Neural progenitor cell (in vitro differentiated cells): ENCODE results near the gene SLAMF9. TPM values are rescaled to one million over a fixed set of nuclear protein-coding genes. Genes with fewer than 3 reads are reported as not detected.

Source experiments
- DNase-seq: peaks from one replicate; pipeline ENCODE4 v3.0.0-alpha.2; 2016; ENCODE audit warnings: low spot score
- H2AFZ ChIP-seq: fragments of 200-600 bp; sonication (generic); replicated peaks from 2 replicates; pipeline ENCODE4 v1.6.1; 2016; ENCODE audit warnings: antibody characterized with exemption
- H3F3A ChIP-seq: fragments of 200-600 bp; sonication (generic); 2 replicates; pipeline ENCODE4 v1.6.1; 2016; ENCODE audit warnings: antibody characterized with exemption, low read depth
- H3K27ac ChIP-seq: fragments of 200-600 bp; sonication (generic); 2 replicates; pipeline ENCODE4 v1.5.1; 2016; ENCODE audit warnings: mild to moderate bottlenecking
- H3K27me3 ChIP-seq: fragments of 200-600 bp; sonication (generic); 2 replicates; pipeline ENCODE4 v1.6.1; 2016; ENCODE audit warnings: mild to moderate bottlenecking, moderate library complexity
- H3K36me3 ChIP-seq: fragments of 200-600 bp; sonication (generic); 2 replicates; pipeline ENCODE4 v1.5.1; 2016
- H3K4me1 ChIP-seq: fragments of 200-600 bp; sonication (generic); 2 replicates; pipeline ENCODE4 v1.6.1; 2016; ENCODE audit warnings: mixed run types
- H3K4me2 ChIP-seq: fragments of 200-600 bp; sonication (generic); 2 replicates; pipeline ENCODE4 v1.6.1; 2016
- H3K4me3 ChIP-seq: fragments of 200-600 bp; sonication (generic); 2 replicates; pipeline ENCODE4 v1.5.1; 2016
- H3K79me2 ChIP-seq: fragments of 200-600 bp; sonication (generic); 2 replicates; pipeline ENCODE4 v1.6.1; 2016; ENCODE audit warnings: low read depth
- H3K9ac ChIP-seq: fragments of 200-600 bp; sonication (generic); 2 replicates; pipeline ENCODE4 v1.6.1; 2016
- H3K9me3 ChIP-seq: fragments of 200-600 bp; sonication (generic); 2 replicates; pipeline ENCODE4 v1.5.1; 2016; ENCODE audit warnings: low read depth
- H4K20me1 ChIP-seq: fragments of 200-600 bp; sonication (generic); 2 replicates; pipeline ENCODE4 v1.6.1; 2016; ENCODE audit warnings: low read depth
- H3K27ac Mint-ChIP-seq: 3 replicates; pipeline ENCODE4 v1.8.0; 2021; ENCODE audit warnings: mixed read lengths
- H3K27me3 Mint-ChIP-seq: 2 replicates; pipeline ENCODE4 v1.8.0; 2022; ENCODE audit warnings: low read depth, mild to moderate bottlenecking, inconsistent platforms, moderate library complexity, mixed read lengths; ENCODE audit not compliant: insufficient read depth
- H3K36me3 Mint-ChIP-seq: 3 replicates; pipeline ENCODE4 v1.8.0; 2021; ENCODE audit warnings: mixed read lengths
- H3K4me1 Mint-ChIP-seq: 3 replicates; pipeline ENCODE4 v1.8.0; 2021; ENCODE audit warnings: mixed read lengths
- H3K4me3 Mint-ChIP-seq: 3 replicates; pipeline ENCODE4 v1.8.0; 2021; ENCODE audit warnings: mild to moderate bottlenecking, moderate library complexity, mixed read lengths
- H3K9me3 Mint-ChIP-seq: 3 replicates; pipeline ENCODE4 v1.8.0; 2020; ENCODE audit warnings: mixed read lengths
- CTCF ChIP-seq: fragments of 200-600 bp; sonication (generic); IDR thresholded peaks from 2 replicates; pipeline ENCODE4 v1.5.1; 2017; ENCODE audit warnings: antibody characterized with exemption, mild to moderate bottlenecking
- EZH2 ChIP-seq: fragments of 200-600 bp; sonication (generic); IDR thresholded peaks from 2 replicates; pipeline ENCODE4 v1.6.1; 2017; ENCODE audit warnings: antibody characterized with exemption, mild to moderate bottlenecking, moderate library complexity
- EZH2phosphoT487 ChIP-seq: fragments of 200-600 bp; sonication (generic); IDR thresholded peaks from 2 replicates; pipeline ENCODE4 v1.6.1; 2017; ENCODE audit warnings: antibody characterized with exemption
- total RNA-seq: library from RNA; depleted of rRNA; stranded (reverse); fragments of >200 nt; gene quantifications from 2 replicates; pipeline ENCODE4 v1.2.3, GENCODE V29; 2015; ENCODE audit warnings: low replicate concordance

The SLAMF9 gene
- total RNA-seq, 1 donor from 2014 or later, result not detected

- Histone ChIP-seq H4K20me1 (no peaks in the 10 kb centered on the region), H3K27me3 (peaks cover 6% of the 10 kb centered on the region), H3K36me3 (no peaks in the 10 kb centered on the region), H3F3A (no peaks in the 10 kb centered on the region), H3K4me3 (no peak overlapping the region), H3K9ac (no peak overlapping the region), H3K4me1 (no peaks in the 10 kb centered on the region), H2AFZ (no peak overlapping the region), H3K79me2 (no peaks in the 10 kb centered on the region), H3K4me2 (no peak overlapping the region), H3K27ac (no peak overlapping the region), H3K9me3 (no peaks in the 10 kb centered on the region)
- H3K4me1 Mint-ChIP-seq, result peaks cover 4% of the 10 kb centered on the region
- TF ChIP-seq EZH2phosphoT487, result no peak
- no peak for TF ChIP-seq CTCF
- TF ChIP-seq EZH2, result no peak
- H3K4me3 Mint-ChIP-seq, result no peak overlapping the region
- no peak for DNase-seq
- H3K9me3 Mint-ChIP-seq, result peaks cover 2% of the 10 kb centered on the region
- no peak overlapping the region for H3K27ac Mint-ChIP-seq
- H3K27me3 Mint-ChIP-seq, result peaks cover 2% of the 10 kb centered on the region
- H3K36me3 Mint-ChIP-seq, result no peaks in the 10 kb centered on the region
Observed at GRCh38 chr1:159981351-159982055, 27.5 kb upstream of the SLAMF9 start.

GRCh38 chr1:159980786-159981185 lies 26.7 kb upstream of the SLAMF9 start:
- H3K79me2 ChIP-seq, result no peaks in the 10 kb centered on the region
- H3K9ac ChIP-seq, result no peak overlapping the region
- no peaks in the 10 kb centered on the region for H3K4me1 ChIP-seq
- H3K9me3 ChIP-seq, result no peaks in the 10 kb centered on the region
- no peak overlapping the region for H3K27ac ChIP-seq
- no peaks in the 10 kb centered on the region for H3F3A ChIP-seq
- no peak overlapping the region for H3K4me3 ChIP-seq
- DNase-seq, result no peak
- Mint-ChIP-seq H3K9me3 (peaks cover 2% of the 10 kb centered on the region), H3K4me1 (peaks cover 4% of the 10 kb centered on the region), H3K36me3 (no peaks in the 10 kb centered on the region), H3K4me3 (no peak overlapping the region), H3K27me3 (peaks cover 2% of the 10 kb centered on the region), H3K27ac (no peak overlapping the region)
- TF ChIP-seq EZH2phosphoT487 (no peak), CTCF (no peak), EZH2 (no peak)
- H3K4me2 ChIP-seq, result no peak overlapping the region
- H4K20me1 ChIP-seq, result no peaks in the 10 kb centered on the region
- H3K27me3 ChIP-seq, result peaks cover 6% of the 10 kb centered on the region
- no peak overlapping the region for H2AFZ ChIP-seq
- no peaks in the 10 kb centered on the region for H3K36me3 ChIP-seq

GRCh38 chr1:159980076-159980475 lies 26.0 kb upstream of the SLAMF9 start:
- DNase-seq, result no peak
- H3K36me3 Mint-ChIP-seq, result no peaks in the 10 kb centered on the region
- Histone ChIP-seq H3K4me2 (no peak overlapping the region), H3K79me2 (no peaks in the 10 kb centered on the region), H4K20me1 (no peaks in the 10 kb centered on the region), H3K9ac (no peak overlapping the region), H3K27me3 (peaks cover 6% of the 10 kb centered on the region), H3K4me1 (no peaks in the 10 kb centered on the region), H3F3A (no peaks in the 10 kb centered on the region), H2AFZ (no peak overlapping the region), H3K36me3 (no peaks in the 10 kb centered on the region), H3K9me3 (no peaks in the 10 kb centered on the region), H3K27ac (no peak overlapping the region), H3K4me3 (no peak overlapping the region)
- H3K4me3 Mint-ChIP-seq, result no peak overlapping the region
- H3K27me3 Mint-ChIP-seq, result peaks cover 2% of the 10 kb centered on the region
- no peak for TF ChIP-seq EZH2
- TF ChIP-seq CTCF, result no peak
- TF ChIP-seq EZH2phosphoT487, result no peak
- H3K27ac Mint-ChIP-seq, result no peak overlapping the region
- H3K9me3 Mint-ChIP-seq, result peaks cover 2% of the 10 kb centered on the region
- peaks cover 4% of the 10 kb centered on the region for H3K4me1 Mint-ChIP-seq
